ENCODE data around the gene TAS2R30.
A peak's percentile ranks its signal among the peaks of the same experiment; 100 is the strongest.

The TAS2R30 gene, protein sequence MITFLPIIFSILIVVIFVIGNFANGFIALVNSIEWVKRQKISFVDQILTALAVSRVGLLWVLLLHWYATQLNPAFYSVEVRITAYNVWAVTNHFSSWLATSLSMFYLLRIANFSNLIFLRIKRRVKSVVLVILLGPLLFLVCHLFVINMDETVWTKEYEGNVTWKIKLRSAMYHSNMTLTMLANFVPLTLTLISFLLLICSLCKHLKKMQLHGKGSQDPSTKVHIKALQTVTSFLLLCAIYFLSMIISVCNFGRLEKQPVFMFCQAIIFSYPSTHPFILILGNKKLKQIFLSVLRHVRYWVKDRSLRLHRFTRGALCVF

DNA sequence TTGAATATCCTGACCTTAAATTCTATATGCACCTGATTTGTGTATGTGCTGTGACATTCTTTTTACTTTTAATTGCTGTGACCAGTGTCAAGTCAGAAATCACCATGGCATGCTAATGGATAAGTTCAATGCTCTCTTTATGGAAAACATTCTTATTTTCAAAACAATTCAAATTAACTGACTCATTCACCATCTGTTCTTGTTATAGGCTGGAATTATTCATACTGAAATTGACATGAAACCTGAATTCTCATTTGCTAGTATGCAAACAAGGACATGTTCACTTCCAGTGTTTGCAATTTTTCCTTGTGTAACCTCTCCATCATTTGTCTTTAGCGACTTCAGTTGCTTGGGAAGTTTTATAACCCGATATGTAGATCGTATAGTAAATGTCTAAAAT, at the start of gene TAS2R30:
TSS of gene TAS2R30 (minus strand) at position 340 of the 400 bp plus-strand sequence. CDS start 400 bp downstream, outside the sequence.
- DNase-seq, result no peak

- DNase-seq, result no peak
Observed at GRCh38 chr12:11183011-11183410, 48.6 kb upstream of the TAS2R30 start.

DNA sequence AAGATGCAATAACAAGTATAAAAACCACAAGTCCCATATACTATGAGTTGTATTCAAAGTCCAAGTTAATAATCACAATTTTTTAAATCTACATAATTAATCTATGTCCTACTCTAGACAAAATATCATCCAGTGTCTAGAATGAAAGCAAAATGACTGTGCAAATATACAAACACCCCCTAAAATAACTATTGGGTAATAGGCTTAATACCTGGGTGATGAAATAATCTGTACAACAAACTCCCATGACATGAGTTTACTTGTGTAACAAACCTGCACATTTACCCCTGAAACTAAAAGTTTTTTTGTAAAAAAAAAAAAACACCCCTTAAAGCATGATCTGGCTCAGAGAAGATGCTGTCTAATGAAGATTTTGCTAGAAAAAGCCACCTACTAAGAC, 48.1 kb upstream of the TAS2R30 start:
- no peak for DNase-seq

- no peak for DNase-seq
Observed at GRCh38 chr12:11178250-11178649, 43.8 kb upstream of the TAS2R30 start.

GRCh38 chr12:11174022-11174421, 39.6 kb upstream of the TAS2R30 start:
- DNase-seq, result no peak

DNA sequence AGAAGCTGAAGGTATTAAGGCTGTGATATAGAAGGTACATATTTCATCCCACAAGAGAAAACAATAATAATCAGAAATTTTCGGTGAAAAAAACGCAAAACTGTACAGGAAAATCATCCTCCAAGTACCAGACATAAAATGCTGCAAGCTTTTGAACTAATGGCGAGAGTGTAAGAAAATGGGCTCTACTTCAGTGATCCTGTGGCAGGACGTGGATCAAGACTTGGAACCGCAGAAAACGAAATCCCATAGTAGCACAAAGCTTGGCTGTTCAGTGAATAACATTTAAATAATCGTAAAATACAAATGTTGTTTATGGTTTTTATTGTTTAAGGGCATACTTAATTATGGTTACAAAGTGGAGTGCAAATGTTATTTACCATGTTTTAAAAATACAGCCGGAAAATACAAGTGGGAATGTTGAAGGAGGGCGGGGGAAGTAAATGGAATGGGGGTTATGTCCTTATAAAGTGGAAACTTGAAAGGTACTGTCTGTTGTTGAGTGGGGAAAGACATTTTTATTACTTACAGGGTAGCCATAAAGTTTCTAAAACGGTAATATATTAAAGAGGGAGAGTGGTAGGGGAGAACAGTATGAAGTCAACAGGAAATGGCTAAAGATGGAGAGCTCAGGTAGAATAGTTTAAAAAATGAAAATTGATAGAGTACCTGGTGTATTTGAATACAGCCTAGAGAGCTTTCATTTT, 37.7 kb upstream of the TAS2R30 start:
- DNase-seq, result no peak

DNA sequence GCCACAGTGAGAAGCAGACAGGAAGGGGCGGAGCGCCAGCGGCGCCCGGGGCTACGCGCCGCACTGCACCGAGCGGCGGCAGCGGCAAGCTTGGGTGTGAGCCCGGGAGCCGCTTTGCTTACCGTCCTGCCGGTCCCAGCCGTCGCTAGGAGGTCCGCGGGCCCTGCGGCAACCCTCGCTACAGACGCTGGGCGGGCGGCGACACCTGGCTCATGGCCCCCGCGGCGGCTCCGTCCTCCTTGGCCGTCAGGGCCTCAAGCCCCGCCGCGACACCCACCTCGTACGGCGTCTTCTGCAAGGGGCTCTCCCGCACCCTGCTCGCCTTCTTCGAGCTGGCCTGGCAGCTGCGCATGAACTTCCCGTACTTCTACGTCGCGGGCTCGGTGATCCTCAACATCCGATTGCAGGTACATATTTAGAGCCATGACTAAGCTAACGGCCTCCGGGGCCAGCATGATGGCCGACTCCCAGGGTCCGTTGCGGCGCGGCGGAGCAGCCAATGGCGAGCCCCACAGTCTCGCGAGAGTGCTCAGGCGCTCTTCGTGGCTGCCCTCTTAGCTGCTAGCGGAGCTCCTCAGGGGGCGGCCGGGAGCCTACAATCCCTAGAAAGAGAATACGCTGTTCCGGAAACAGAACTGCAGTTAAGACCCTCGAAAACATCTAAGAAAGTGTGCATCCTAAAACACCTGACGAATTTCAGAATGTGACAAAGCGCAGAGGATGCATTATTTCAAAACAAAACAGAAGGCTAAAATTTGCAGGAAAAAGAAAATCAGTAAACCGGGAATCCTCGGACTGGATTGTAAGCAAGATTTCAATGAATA, 36.9 kb upstream of the TAS2R30 start, which contains the start of gene SMIM10L1:
TSS of gene SMIM10L1 (plus strand) at position 50 of the 824 bp plus-strand sequence. CDS start at position 213, 163 bp downstream.
- DNase-seq, result peak; percentile 87

DNA sequence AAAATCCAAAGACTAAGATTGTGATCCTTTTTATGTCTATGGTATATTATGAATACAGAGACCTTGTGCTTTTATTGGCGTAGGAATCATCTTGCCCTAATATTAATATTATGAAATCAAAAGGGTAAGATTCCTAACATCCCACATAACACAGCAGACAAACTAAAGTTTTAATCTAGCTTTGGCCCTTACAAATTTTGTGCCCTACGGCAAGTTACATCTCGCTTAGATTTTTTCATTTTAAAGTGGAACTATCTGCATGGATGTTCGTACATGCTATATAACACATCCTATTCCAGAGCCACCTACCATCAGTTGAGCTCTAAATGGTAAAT, 36.3 kb upstream of the TAS2R30 start:
- DNase-seq, result no peak

GRCh38 chr12:11166300-11166699, 31.9 kb upstream of the TAS2R30 start:
- no peak for DNase-seq

DNA sequence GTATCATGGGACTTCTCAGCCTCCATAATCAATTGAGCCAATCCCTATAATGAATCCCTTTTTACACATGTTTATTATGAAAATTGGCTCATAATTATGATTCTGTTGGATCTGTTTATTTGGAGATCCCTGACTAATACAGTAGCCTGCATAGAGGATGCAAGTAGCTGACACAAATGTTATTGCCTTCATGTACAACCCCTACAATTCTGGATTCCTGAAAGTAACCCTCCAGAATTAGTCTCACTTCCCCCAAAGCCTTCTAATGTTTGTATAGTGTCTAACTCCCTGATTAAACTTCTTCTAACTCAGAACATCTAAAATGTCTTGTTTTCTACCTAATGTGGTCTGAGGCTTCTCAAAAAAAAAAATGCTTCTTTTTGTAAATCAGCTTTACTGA, 29.9 kb upstream of the TAS2R30 start:
- DNase-seq, result no peak

DNA sequence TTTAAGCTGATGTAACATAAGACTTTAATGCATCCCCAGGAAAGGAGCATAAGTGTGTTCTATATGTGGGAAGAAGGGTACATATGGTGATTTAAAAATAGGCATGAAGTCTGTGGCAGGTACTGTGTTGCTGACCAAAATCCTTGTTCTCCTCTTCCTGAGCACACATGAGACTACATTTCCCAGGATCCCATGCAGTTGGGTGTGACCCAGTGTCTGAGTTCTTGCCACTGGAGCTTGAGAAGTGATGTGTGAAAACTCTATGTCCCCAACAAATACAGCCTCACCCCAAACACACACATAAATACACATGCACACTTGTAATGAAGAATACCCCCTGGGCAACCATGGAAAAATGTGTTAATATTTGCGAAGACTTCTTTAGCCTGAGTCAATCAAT, 28.1 kb upstream of the TAS2R30 start:
- DNase-seq, result no peak

- no peak for DNase-seq
Observed at GRCh38 chr12:11158885-11159444, 24.5 kb upstream of the TAS2R30 start.

DNA sequence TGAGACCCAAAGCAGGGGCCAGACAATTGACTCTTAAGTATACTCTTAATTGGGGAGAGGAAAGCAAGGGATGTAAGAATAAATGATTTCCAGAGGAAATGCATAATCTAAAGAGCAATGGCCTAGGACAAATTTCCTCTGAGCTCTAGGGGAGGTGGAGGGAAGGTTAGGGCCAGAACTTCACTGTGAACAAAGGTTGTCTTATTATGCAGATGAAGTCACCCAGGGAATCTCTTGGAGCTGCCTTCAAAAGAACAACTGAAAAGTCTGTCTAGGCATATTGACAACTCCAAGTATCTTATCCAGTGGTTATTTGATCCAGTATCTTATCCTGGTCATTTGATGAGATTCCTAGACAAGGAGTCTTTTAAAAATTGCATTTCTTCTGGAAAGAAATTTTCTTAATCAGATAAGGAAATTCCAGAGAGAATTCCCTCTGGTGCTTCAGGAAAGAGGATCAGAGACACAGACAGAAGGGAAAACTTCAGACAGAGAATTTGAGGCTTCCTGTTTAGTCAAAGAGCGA, 20.0 kb upstream of the TAS2R30 start:
- no peak for DNase-seq

- no peak for DNase-seq
Observed at GRCh38 chr12:11152725-11153124, 18.3 kb upstream of the TAS2R30 start.

DNA sequence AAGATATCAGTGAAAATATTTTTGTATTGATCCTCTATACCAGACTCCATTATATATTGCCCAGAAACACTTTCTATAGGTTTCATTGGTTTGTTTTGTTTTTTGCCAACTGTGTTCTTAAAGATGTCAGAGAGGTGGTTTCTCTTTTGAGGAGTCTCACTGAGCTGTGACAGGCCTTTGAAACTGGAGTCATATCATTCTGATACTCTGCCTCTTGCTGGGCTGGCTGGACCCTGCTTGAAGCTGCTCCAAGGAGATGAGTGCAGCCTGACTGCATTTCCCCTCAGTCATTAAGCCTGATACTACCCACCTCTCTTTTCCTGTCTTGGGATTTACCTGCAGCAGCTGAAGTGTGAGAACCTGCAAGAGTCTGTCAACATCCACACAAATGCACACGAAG, 16.4 kb upstream of the TAS2R30 start:
- DNase-seq, result no peak

DNA sequence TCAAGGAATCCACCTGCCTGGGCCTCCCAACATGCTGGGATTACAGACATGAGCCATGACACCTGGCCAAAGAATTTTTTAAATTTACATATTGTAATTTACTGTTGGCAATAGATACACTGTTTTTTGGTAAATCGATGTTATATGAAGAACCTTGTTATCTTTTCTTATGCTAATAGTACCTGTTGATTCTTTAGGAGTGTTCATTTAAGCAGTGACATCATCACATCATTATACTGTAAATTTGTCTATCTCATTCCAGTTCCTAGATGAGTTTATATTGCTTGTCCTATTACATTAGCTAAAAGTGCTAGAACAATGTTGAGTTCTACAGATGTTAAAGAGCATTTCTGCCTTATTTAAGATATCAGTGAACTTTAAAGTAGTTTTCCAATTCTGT, 13.0 kb upstream of the TAS2R30 start:
- DNase-seq, result no peak

DNA sequence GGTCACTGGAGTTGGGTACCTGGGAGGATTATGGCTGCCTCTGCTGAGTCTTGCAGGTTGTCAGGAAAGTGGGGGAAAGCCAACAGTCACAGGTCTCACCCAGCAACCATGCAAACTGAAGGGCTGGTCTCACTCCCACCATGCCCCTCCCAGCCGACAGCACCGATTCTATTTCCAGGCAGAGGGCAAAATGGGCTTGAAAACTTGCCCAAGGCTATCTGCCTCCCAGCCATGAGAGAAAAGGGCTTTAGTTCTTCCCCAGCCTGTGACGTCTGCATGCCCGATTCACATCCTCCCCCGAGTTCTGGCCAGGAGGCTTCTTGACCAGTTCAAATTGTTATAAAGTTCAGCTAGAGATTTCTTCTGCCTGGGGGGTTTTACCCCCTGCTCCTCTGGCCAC, 9.9 kb upstream of the TAS2R30 start:
- DNase-seq, result no peak

DNA sequence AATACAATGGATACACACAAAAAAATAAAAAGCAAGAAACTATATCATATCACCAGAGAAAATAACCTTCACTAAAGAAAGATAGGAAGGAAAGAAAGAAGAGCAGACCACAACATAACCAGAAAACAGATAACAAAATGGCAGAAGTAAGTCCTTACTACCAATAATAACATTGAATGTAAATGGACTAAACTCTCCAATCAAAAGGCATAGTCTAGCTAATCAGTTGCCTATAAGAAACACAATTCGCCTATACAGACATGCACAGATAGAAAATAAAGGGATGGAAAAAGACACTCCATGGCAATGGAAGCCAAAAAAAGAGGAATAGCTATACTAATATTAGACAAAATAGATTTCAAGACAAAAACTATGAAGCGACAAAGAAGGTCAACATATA, 8.9 kb upstream of the TAS2R30 start:
- no peak for DNase-seq

DNA sequence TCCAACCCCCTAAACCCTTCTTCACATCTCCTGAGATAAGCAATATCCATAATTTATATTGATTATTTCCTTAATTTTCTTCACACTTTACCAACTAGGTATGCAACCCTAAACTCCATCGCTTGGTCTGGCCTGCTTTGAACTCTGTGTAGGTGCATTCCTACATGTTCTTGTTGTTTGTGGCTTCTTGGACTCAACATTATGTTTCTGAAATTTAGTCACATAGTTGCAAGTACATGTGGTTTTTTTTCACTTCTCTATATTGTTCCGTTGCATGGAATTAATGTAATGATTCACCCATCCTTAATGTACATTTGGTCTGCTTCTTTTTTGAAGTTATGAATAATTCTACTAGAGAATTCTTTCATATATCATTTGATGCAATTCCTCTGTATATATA, 1.6 kb upstream of the TAS2R30 start:
- DNase-seq, result no peak

DNA sequence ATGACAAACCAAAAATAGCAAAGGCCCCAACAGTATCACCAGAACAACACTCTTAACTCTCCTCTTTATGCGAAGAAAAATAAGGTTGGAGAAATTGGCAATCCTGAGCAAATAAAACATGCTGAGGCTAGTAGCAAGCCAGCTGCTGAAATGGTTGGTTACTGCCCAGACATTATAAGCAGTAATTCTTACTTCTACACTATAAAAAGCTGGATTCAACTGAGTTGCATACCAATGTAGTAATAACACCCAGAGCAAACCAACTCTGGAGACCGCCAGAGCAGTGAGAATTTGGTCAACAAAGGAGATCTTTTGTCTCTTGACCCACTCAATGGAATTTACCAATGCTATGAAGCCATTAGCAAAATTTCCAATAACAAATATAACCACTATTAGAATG, 628 bp downstream of the TAS2R30 start:
- DNase-seq, result no peak

- DNase-seq, result no peak
Observed at GRCh38 chr12:11133162-11133561, 1.3 kb downstream of the TAS2R30 start.

GRCh38 chr12:11130999-11131398, 3.4 kb downstream of the TAS2R30 start:
- no peak for DNase-seq

DNA sequence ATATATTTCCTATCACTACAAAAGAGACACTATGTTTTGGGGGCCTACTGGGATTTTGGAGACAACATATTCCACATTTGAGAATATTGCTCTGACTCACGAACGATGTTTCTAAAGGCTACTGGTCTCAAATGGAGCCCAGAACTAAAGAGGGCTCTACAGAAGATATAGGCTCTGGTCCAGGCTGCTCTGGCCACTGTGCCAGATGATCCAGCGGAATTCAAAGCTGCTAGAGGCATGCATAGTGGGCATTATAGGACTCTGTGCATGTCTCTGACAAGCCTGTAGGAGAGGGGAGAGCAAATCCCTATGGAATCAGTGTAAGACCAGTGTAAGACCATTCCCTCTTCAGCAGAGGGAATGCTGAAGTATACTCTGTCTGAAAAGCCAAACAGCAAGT, 4.1 kb downstream of the TAS2R30 start:
- DNase-seq, result no peak

Data from activated CD4-positive, alpha-beta T cell treated with anti-CD3 and anti-CD28 coated beads for 4 hours (primary cell).